Peyer's patch (tissue), 4 donors: ENCODE results near the gene IGFBP3.

Experiments used
- POLR2A ChIP-seq, 2 donors: fragments of 450-650 bp; IDR thresholded peaks; one replicate each; pipeline ENCODE4 v1.5.1; 2017; ENCODE audit warnings: antibody characterized with exemption in 2 of 2, mild to moderate bottlenecking in 2 of 2, moderate library complexity in 2 of 2
- TF ChIP-seq, protein P1 (sequence below), 6 experiments: fragments of 450-650 bp in 4 of 6; fragments of 200-600 bp in 2 of 6; sonication (generic) in 1 of 6; IDR thresholded peaks; one replicate each; pipeline ENCODE4 v1.5.1; 2017 to 2019; ENCODE audit warnings: antibody characterized with exemption in 6 of 6, mild to moderate bottlenecking in 3 of 6, moderate library complexity in 1 of 6

DNA sequence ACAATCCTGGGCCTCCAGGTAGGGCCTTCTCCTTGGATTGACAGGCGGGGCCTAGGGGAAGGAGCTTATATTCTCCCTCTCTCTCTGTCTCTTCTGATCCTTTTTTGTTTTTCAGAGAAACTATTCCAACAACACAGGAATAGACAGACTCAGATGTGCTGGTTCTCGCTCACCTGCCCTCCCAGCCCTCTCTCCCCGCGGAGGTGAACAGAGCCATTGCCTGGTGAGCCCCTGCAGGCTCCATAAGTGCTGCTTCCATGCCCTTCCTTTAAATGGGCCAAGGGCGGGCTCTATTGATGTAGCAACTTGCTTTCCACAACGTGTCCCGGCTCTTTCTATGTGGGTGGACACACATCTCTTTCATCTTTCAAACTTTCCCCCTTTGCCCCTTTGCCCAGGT, 47.2 kb upstream of the IGFBP3 start:
- TF ChIP-seq POLR2A (IDR thresholded peaks at IDR 0.05), result no peak
- TF ChIP-seq, protein P1, sequence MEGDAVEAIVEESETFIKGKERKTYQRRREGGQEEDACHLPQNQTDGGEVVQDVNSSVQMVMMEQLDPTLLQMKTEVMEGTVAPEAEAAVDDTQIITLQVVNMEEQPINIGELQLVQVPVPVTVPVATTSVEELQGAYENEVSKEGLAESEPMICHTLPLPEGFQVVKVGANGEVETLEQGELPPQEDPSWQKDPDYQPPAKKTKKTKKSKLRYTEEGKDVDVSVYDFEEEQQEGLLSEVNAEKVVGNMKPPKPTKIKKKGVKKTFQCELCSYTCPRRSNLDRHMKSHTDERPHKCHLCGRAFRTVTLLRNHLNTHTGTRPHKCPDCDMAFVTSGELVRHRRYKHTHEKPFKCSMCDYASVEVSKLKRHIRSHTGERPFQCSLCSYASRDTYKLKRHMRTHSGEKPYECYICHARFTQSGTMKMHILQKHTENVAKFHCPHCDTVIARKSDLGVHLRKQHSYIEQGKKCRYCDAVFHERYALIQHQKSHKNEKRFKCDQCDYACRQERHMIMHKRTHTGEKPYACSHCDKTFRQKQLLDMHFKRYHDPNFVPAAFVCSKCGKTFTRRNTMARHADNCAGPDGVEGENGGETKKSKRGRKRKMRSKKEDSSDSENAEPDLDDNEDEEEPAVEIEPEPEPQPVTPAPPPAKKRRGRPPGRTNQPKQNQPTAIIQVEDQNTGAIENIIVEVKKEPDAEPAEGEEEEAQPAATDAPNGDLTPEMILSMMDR (IDR thresholded peaks at IDR 0.05), result no peak
